GM12865 (cell line): ENCODE results near the gene SLC45A2.

Source experiments
- DNase-seq: peaks from one replicate; pipeline ENCODE4 v3.0.0; 2010; ENCODE audit warnings: low read depth
- H3K4me3 ChIP-seq: 2 replicates; pipeline ENCODE4 v1.5.1; 2011; ENCODE audit warnings: mild to moderate bottlenecking, low read depth, low read length, control low read depth
- CTCF ChIP-seq: IDR thresholded peaks from 2 replicates; pipeline ENCODE4 v1.5.1; 2011; ENCODE audit warnings: low read length, control low read depth, low read depth, inconsistent platforms; ENCODE audit not compliant: insufficient read depth; ENCODE audit errors: missing control alignments

The SLC45A2 gene

GRCh38 chr5:34022121-34022705, 37.7 kb upstream of the SLC45A2 start:
- peak; percentile 69 for DNase-seq
- no peak for TF ChIP-seq CTCF

GRCh38 chr5:34021334-34021733, 36.8 kb upstream of the SLC45A2 start:
- DNase-seq: no peak
- TF ChIP-seq CTCF: no peak
- H3K4me3 ChIP-seq: no peak overlapping the region

More at GRCh38 chr5:34022121-34022705, 37.7 kb upstream of the SLC45A2 start:
- no peak overlapping the region for H3K4me3 ChIP-seq

DNA sequence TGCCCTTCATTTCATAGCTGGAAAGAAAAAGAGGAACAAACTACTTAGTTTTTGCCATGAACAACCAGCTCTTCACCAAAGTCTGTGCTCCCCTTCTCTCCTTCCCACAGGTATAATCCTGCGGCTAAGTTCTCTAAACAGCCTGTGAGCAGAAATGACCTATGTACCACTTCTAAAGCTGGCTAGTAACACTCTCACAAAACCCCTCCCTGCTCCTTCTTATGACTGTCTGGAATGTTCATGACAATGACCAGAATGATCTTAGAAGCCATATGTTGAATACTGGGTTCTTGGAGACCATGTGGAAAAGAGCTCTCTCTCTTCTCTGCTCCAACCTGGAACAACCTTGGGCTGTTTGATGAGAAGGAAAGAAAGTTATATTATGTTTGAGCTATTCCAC, 36.2 kb upstream of the SLC45A2 start:
- no peak overlapping the region for H3K4me3 ChIP-seq
- no peak for TF ChIP-seq CTCF
- no peak for DNase-seq

DNA sequence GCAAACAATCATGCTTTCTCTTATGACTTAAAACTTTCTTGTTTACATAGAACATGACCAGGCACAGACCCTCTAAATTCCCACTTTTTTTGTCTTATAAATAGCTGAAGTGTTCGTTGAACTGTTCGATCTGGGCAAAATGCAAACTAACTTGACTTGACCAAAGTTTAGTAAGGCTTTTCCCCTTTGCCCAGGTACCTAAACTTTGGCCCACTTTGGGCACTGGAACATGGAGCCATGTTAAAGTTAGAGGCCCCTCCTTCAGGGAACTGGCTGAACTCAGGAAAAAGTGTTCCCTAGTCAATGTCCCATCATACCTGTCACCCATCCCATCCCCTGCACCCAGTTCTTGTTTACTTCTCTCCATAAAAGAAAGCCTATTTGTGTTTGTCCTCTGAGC, 32.8 kb upstream of the SLC45A2 start:
- TF ChIP-seq CTCF: no peak

DNA sequence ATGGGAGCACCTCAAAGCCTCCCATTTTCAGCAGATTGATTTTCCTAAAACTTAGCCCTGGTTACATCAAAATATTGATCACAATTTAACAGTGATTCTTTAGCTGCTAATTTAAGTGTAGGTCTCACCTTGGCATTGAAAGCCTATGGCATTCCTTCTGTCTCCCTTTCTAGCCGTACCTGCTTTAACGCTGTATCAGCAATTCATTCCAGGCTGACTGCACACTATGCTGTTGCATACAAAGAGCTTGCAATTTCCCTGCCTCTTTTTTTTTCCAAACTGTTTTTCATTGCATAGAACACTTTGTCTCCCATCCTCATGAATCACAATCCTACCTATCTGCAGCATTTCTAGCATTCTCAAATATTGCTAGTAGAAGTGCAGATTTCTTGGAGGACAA, 32.3 kb upstream of the SLC45A2 start:
- H3K4me3 ChIP-seq: no peak overlapping the region
- TF ChIP-seq CTCF: no peak
- DNase-seq: no peak

More for the DNA sequence above, 32.8 kb upstream of the SLC45A2 start:
- no peak for DNase-seq
- H3K4me3 ChIP-seq: no peak overlapping the region

GRCh38 chr5:34016222-34016621, 31.7 kb upstream of the SLC45A2 start:
- TF ChIP-seq CTCF: no peak
- DNase-seq: no peak
- no peak overlapping the region for H3K4me3 ChIP-seq
